Measurements from ENCODE around the gene PATJ. TPM values are rescaled to one million over a fixed set of nuclear protein-coding genes. Genes with fewer than 3 reads are reported as not detected.

Gene PATJ
- total RNA-seq, 1 donor from 2014 or later = 56.2 TPM

GRCh38 chr1:61973100-61973837 lies 231.0 kb downstream of the PATJ start:
- Histone ChIP-seq H3K9me3 (no peaks in the 10 kb centered on the region), H3K4me1 (no peaks in the 10 kb centered on the region), H3K27ac (no peak overlapping the region), H3K27me3 (no peaks in the 10 kb centered on the region), H3K4me3 (no peak overlapping the region), H3K36me3 (no peaks in the 10 kb centered on the region)
- DNase-seq (no peak), ATAC-seq (no peak)
- intact Hi-C loops (cut with DNase I) = no loop called here
- no peak for TF ChIP-seq CTCF (IDR thresholded peaks at IDR 0.05)

- Histone ChIP-seq H3K9me3 (no peaks in the 10 kb centered on the region), H3K27me3 (no peaks in the 10 kb centered on the region), H3K36me3 (no peaks in the 10 kb centered on the region), H3K4me1 (no peaks in the 10 kb centered on the region), H3K4me3 (no peak overlapping the region), H3K27ac (no peak overlapping the region)
- DNase-seq = no peak
- no peak for TF ChIP-seq CTCF (IDR thresholded peaks at IDR 0.05)
- no peak for ATAC-seq
- intact Hi-C loops (cut with DNase I) = no loop called here
Observed at GRCh38 chr1:61975638-61976037, 233.4 kb downstream of the PATJ start.

- no peak for DNase-seq
- no peak overlapping the region for H3K27ac ChIP-seq
- no peak for TF ChIP-seq CTCF (IDR thresholded peaks at IDR 0.05)
- H3K4me3 ChIP-seq = no peak overlapping the region
- no peak for ATAC-seq
- no peaks in the 10 kb centered on the region for H3K36me3 ChIP-seq
- no peaks in the 10 kb centered on the region for H3K27me3 ChIP-seq
- H3K9me3 ChIP-seq = no peaks in the 10 kb centered on the region
- intact Hi-C loops (cut with DNase I) = no loop called here
- H3K4me1 ChIP-seq = no peaks in the 10 kb centered on the region
Observed at GRCh38 chr1:61976566-61976965, 234.3 kb downstream of the PATJ start.

GRCh38 chr1:61978796-61979195 lies 236.5 kb downstream of the PATJ start:
- no peak overlapping the region for H3K27ac ChIP-seq
- intact Hi-C loops (cut with DNase I) = no loop called here
- no peaks in the 10 kb centered on the region for H3K36me3 ChIP-seq
- DNase-seq = no peak
- ATAC-seq = no peak
- TF ChIP-seq CTCF (IDR thresholded peaks at IDR 0.05) = no peak
- no peak overlapping the region for H3K4me3 ChIP-seq
- H3K4me1 ChIP-seq = no peaks in the 10 kb centered on the region
- H3K9me3 ChIP-seq = no peaks in the 10 kb centered on the region
- H3K27me3 ChIP-seq = no peaks in the 10 kb centered on the region

GRCh38 chr1:61979729-61980128 lies 237.4 kb downstream of the PATJ start:
- ATAC-seq = no peak

More at GRCh38 chr1:61979729-61980128, 237.4 kb downstream of the PATJ start:
- Histone ChIP-seq H3K36me3 (no peaks in the 10 kb centered on the region), H3K9me3 (no peaks in the 10 kb centered on the region), H3K27me3 (no peaks in the 10 kb centered on the region), H3K4me3 (no peak overlapping the region), H3K27ac (no peak overlapping the region), H3K4me1 (no peaks in the 10 kb centered on the region)
- intact Hi-C loops (cut with DNase I) = no loop called here
- no peak for DNase-seq
- TF ChIP-seq CTCF (IDR thresholded peaks at IDR 0.05) = no peak

All from upper lobe of right lung (tissue), 1 donor.